Liver (tissue), 9 donors: ENCODE results near the gene ITPA. TPM values are rescaled to one million over a fixed set of nuclear protein-coding genes. Genes with fewer than 3 reads are reported as not detected.
"Not testable (repeated sequence)": the region's sequence is repeated elsewhere in the genome, so short reads cannot be mapped to it uniquely, and the experiment has no call there.

ENCODE experiments used
- DNase-seq: peaks from one replicate; pipeline ENCODE4 v3.0.0-alpha.2; 2017; ENCODE audit warnings: low spot score
- H3K27ac ChIP-seq, 2 donors: one replicate each; pipeline ENCODE4 v1.7.0; 2013; ENCODE audit warnings: inconsistent platforms in 2 of 2, low read length in 2 of 2, control low read depth in 1 of 2, low read depth in 1 of 2, mild to moderate bottlenecking in 1 of 2
- H3K27me3 ChIP-seq, 4 donors: one replicate each; pipeline versions ENCODE4 v1.6.1 to v1.7.0; 2013; ENCODE audit warnings: low read length in 3 of 4, inconsistent platforms in 1 of 4, mild to moderate bottlenecking in 1 of 4, moderate library complexity in 1 of 4; ENCODE audit not compliant: control insufficient read depth in 4 of 4, insufficient read depth in 4 of 4
- H3K36me3 ChIP-seq, 4 donors: one replicate each; pipeline versions ENCODE4 v1.6.1 to v1.7.0; 2013; ENCODE audit warnings: low read length in 3 of 4, mild to moderate bottlenecking in 3 of 4, low read depth in 1 of 4, moderate library complexity in 1 of 4; ENCODE audit not compliant: control insufficient read depth in 4 of 4, insufficient read depth in 3 of 4
- H3K4me1 ChIP-seq, 4 donors: one replicate each; pipeline versions ENCODE4 v1.6.1 to v1.7.0; 2013; ENCODE audit warnings: low read length in 3 of 4, mild to moderate bottlenecking in 3 of 4, moderate library complexity in 1 of 4; ENCODE audit not compliant: control insufficient read depth in 4 of 4, insufficient read depth in 4 of 4
- H3K4me3 ChIP-seq, 3 donors: one replicate each; pipeline versions ENCODE4 v1.6.1 to v1.7.0; 2013; ENCODE audit warnings: low read length in 3 of 3, control low read depth in 1 of 3, low read depth in 1 of 3, mild to moderate bottlenecking in 1 of 3
- H3K9ac ChIP-seq, 2 donors: one replicate each; pipeline ENCODE4 v1.7.0; 2013; ENCODE audit warnings: low read length in 2 of 2, mild to moderate bottlenecking in 2 of 2, moderate library complexity in 2 of 2, control low read depth in 1 of 2, low read depth in 1 of 2
- H3K9me3 ChIP-seq, 4 donors: one replicate each; pipeline versions ENCODE4 v1.6.1 to v1.7.0; 2013; ENCODE audit warnings: low read length in 3 of 4; ENCODE audit not compliant: control insufficient read depth in 4 of 4
- ATF3 ChIP-seq: IDR thresholded peaks from 2 replicates; pipeline ENCODE4 v1.6.1; 2016; ENCODE audit warnings: antibody characterized with exemption
- EGR1 ChIP-seq, 2 donors: IDR thresholded peaks; 2 replicates each; pipeline ENCODE4 v1.6.1; 2016 to 2018; ENCODE audit warnings: antibody characterized with exemption in 2 of 2, low read depth in 2 of 2
- FOXA1 ChIP-seq: IDR thresholded peaks from 2 replicates; pipeline ENCODE4 v1.6.1; 2016; ENCODE audit warnings: antibody characterized with exemption
- FOXA2 ChIP-seq: IDR thresholded peaks from 2 replicates; pipeline ENCODE4 v1.6.1; 2016; ENCODE audit warnings: antibody characterized with exemption
- GABPA ChIP-seq, 2 donors: IDR thresholded peaks in 1 of 2; conservative IDR thresholded peaks in 1 of 2; 2 replicates each; pipeline ENCODE4 v1.6.1; 2016; ENCODE audit warnings: antibody characterized with exemption in 2 of 2, mild to moderate bottlenecking in 1 of 2, moderate library complexity in 1 of 2
- HNF4A ChIP-seq, 2 donors: conservative IDR thresholded peaks; 2 replicates each; pipeline ENCODE4 v1.6.1; 2016; ENCODE audit warnings: antibody characterized with exemption in 2 of 2, mild to moderate bottlenecking in 2 of 2
- HNF4G ChIP-seq: IDR thresholded peaks from 2 replicates; pipeline ENCODE4 v1.6.1; 2016; ENCODE audit warnings: antibody characterized with exemption
- JUND ChIP-seq, 2 donors: IDR thresholded peaks; 2 replicates each; pipeline ENCODE4 v1.6.1; 2016; ENCODE audit warnings: antibody characterized with exemption in 2 of 2
- NR2F2 ChIP-seq: IDR thresholded peaks from 2 replicates; pipeline ENCODE4 v1.6.1; 2016; ENCODE audit warnings: antibody characterized with exemption
- RAD21 ChIP-seq, 2 donors: IDR thresholded peaks; 2 replicates each; pipeline ENCODE4 v1.6.1; 2016; ENCODE audit warnings: antibody characterized with exemption in 2 of 2, mild to moderate bottlenecking in 2 of 2
- REST ChIP-seq: IDR thresholded peaks from 2 replicates; pipeline ENCODE4 v1.6.1; 2016; ENCODE audit warnings: antibody characterized with exemption, mild to moderate bottlenecking
- RXRA ChIP-seq, 2 donors: IDR thresholded peaks; 2 replicates each; pipeline ENCODE4 v1.6.1; 2017 to 2018; ENCODE audit warnings: antibody characterized with exemption in 2 of 2, mild to moderate bottlenecking in 1 of 2
- SP1 ChIP-seq: IDR thresholded peaks from 2 replicates; pipeline ENCODE4 v1.6.1; 2018; ENCODE audit warnings: antibody characterized with exemption, mild to moderate bottlenecking
- TAF1 ChIP-seq: conservative IDR thresholded peaks from 2 replicates; pipeline ENCODE4 v1.6.1; 2016; ENCODE audit warnings: antibody characterized with exemption, mild to moderate bottlenecking
- YY1 ChIP-seq: IDR thresholded peaks from 2 replicates; pipeline ENCODE4 v1.6.1; 2016; ENCODE audit warnings: antibody characterized with exemption, mild to moderate bottlenecking
- ZBTB33 ChIP-seq: IDR thresholded peaks from 2 replicates; pipeline ENCODE4 v1.6.1; 2016; ENCODE audit warnings: antibody characterized with exemption
- WGBS: extraction: QIAGEN DNeasy Blood & Tissue Kit; methylation state at CpG from one replicate; pipeline ENCODE4 v1.1.7; 2013; 5-methylcytosine and 5-hydroxymethylcytosine counted together
- polyA plus RNA-seq, 2 donors: library from polyadenylated mRNA; stranded (reverse) in 1 of 2; unstranded in 1 of 2; fragments of 200-250 nt in 1 of 2; fragments of >200 nt in 1 of 2; fragmentation: Nextera tagmentation in 1 of 2; extraction: Ambion mirVana in 1 of 2; gene quantifications; one replicate each; pipeline versions ENCODE4 v1.2.1 to v1.2.3, GENCODE V29; 2013 to 2015
- total RNA-seq, 2 donors: library from RNA; depleted of rRNA; stranded (reverse); fragments of >200 nt; gene quantifications; one replicate each; pipeline ENCODE4 v1.2.3, GENCODE V29; 2014
- TF ChIP-seq, protein P1 (sequence below): fragments of 150-350 bp; IDR thresholded peaks from 2 replicates; pipeline ENCODE4 v1.5.1; 2017; ENCODE audit warnings: improper control_type of control experiment, low read depth, low read length; ENCODE audit not compliant: missing input control
- TF ChIP-seq, protein P2 (sequence below): IDR thresholded peaks from 2 replicates; pipeline ENCODE4 v1.6.1; 2016; ENCODE audit warnings: antibody characterized with exemption
- donor health status: healthy.
- donor health status: healthy.
- donor health status: healthy.
- donor health status: healthy.
- donor health status: healthy.

ITPA gene
- total and polyA plus RNA-seq, 4 donors = 14.4 to 39.8 (median 19.7) TPM

- TF ChIP-seq SP1 (no peak), YY1 (no peak), GABPA (IDR thresholded peaks at IDR 0.05 in 1 of 2, conservative IDR thresholded peaks at IDR 0.05 in 1 of 2) (no peak), HNF4A (conservative IDR thresholded peaks at IDR 0.05) (no peak), FOXA1 (no peak), HNF4G (no peak), NR2F2 (no peak), RAD21 (IDR thresholded peaks at IDR 0.05) (no peak), TAF1 (no peak), JUND (IDR thresholded peaks at IDR 0.05) (no peak), FOXA2 (no peak)
- TF ChIP-seq, protein P1, sequence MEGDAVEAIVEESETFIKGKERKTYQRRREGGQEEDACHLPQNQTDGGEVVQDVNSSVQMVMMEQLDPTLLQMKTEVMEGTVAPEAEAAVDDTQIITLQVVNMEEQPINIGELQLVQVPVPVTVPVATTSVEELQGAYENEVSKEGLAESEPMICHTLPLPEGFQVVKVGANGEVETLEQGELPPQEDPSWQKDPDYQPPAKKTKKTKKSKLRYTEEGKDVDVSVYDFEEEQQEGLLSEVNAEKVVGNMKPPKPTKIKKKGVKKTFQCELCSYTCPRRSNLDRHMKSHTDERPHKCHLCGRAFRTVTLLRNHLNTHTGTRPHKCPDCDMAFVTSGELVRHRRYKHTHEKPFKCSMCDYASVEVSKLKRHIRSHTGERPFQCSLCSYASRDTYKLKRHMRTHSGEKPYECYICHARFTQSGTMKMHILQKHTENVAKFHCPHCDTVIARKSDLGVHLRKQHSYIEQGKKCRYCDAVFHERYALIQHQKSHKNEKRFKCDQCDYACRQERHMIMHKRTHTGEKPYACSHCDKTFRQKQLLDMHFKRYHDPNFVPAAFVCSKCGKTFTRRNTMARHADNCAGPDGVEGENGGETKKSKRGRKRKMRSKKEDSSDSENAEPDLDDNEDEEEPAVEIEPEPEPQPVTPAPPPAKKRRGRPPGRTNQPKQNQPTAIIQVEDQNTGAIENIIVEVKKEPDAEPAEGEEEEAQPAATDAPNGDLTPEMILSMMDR = no peak
- TF ChIP-seq, protein P2, sequence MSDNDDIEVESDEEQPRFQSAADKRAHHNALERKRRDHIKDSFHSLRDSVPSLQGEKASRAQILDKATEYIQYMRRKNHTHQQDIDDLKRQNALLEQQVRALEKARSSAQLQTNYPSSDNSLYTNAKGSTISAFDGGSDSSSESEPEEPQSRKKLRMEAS = no peak
- H3K4me1 ChIP-seq = peaks cover 0 to 2% (median under 1%) of the 10 kb centered on the region in 4 donors
- H3K27ac ChIP-seq = no peak overlapping the region
- no peaks in the 10 kb centered on the region for H3K9me3 ChIP-seq
- peaks cover 0 to 3% (median 0%) of the 10 kb centered on the region in 4 donors for H3K36me3 ChIP-seq
- H3K9ac ChIP-seq = no peak overlapping the region
- no peaks in the 10 kb centered on the region for H3K27me3 ChIP-seq
- DNase-seq = no peak
- H3K4me3 ChIP-seq = no peak overlapping the region
- WGBS = 81% methylated on average over 4 of the region's 4 CpGs
Measured at GRCh38 chr20:3180319-3180718, 29.0 kb upstream of the ITPA start.

DNA sequence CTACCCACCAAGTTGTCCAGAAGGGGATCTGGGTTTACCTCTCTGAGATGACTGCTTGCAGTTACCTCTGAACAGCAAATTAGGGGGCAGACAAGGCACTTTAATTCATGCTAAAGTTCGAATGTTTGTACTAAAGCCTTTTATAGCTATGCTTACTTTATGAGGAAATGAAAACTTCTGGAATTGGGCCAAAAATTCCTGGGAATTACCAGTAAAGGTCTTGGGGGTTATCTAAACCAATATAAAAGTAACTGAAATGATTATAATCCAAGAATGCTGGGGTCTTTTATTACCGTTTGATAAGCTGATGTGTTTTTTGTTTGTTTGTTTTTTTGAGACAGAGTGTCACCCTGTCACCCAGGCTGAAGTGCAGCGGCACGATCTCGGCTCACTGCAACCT, 28.0 kb upstream of the ITPA start:
- Histone ChIP-seq H3K9me3 (no peaks in the 10 kb centered on the region), H3K27ac (no peak overlapping the region), H3K4me3 (no peak overlapping the region), H3K9ac (no peak overlapping the region), H3K36me3 (peaks cover 0 to 3% (median 0%) of the 10 kb centered on the region in 4 donors), H3K4me1 (no peaks in the 10 kb centered on the region), H3K27me3 (no peaks in the 10 kb centered on the region)
- 80% methylated on average over 5 of the region's 5 CpGs for WGBS
- TF ChIP-seq, protein P1 = no peak
- TF ChIP-seq RXRA (IDR thresholded peaks at IDR 0.05) = no peak
- TF ChIP-seq EGR1 (IDR thresholded peaks at IDR 0.05; ENCODE audit: low read depth in 2 of 2) = no peak
- TF ChIP-seq RAD21 (IDR thresholded peaks at IDR 0.05) = no peak
- TF ChIP-seq GABPA (IDR thresholded peaks at IDR 0.05 in 1 of 2, conservative IDR thresholded peaks at IDR 0.05 in 1 of 2) = no peak
- TF ChIP-seq YY1 = no peak
- TF ChIP-seq SP1 = no peak
- TF ChIP-seq ATF3 = no peak
- no peak for TF ChIP-seq HNF4A (conservative IDR thresholded peaks at IDR 0.05)
- TF ChIP-seq ZBTB33 = no peak
- TF ChIP-seq REST = no peak
- TF ChIP-seq, protein P2 = no peak
- no peak for TF ChIP-seq FOXA1
- TF ChIP-seq TAF1 = no peak
- TF ChIP-seq HNF4G = no peak
- TF ChIP-seq JUND (IDR thresholded peaks at IDR 0.05) = no peak
- no peak for TF ChIP-seq NR2F2
- TF ChIP-seq FOXA2 = no peak
- no peak for DNase-seq

DNA sequence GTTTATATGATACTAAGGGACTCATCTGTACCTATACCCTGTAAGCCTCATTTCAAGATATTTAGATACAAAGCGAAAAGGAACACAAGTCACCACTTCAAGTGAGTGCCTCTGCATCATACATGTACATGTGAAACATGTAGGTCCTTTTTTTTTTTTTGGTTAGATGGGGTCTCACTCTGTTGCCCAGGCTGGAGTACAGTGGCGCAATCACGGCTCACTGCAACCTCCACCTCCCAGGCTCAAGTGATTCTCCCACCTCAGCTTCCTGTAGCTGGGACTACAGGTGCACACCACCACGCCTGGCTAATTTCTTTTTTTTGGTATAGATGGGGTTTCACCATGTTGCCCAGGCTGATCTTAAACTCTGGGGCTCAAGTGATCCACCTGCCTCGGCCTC, 26.9 kb upstream of the ITPA start:
- not testable (repeated sequence) for DNase-seq, H3K9ac ChIP-seq, H3K36me3 ChIP-seq, H3K27me3 ChIP-seq, H3K4me1 ChIP-seq, H3K9me3 ChIP-seq, H3K4me3 ChIP-seq, H3K27ac ChIP-seq
- 97% methylated on average over 5 of the region's 5 CpGs for WGBS
